GM19397 (cell line): ENCODE measurements around the gene PIGH.
A peak's percentile ranks its signal among the peaks of the same experiment; 100 is the strongest.
"Not testable (repeated sequence)": the region's sequence is repeated elsewhere in the genome, so short reads cannot be mapped to it uniquely, and the experiment has no call there.

Source experiments
- ATAC-seq: cut with Tn5 transposase; IDR thresholded peaks from one replicate; pipeline ENCODE4 v1.9.1; 2021; ENCODE audit warnings: mild to moderate bottlenecking, moderate library complexity; ENCODE audit not compliant: unreplicated experiment

The PIGH gene

DNA sequence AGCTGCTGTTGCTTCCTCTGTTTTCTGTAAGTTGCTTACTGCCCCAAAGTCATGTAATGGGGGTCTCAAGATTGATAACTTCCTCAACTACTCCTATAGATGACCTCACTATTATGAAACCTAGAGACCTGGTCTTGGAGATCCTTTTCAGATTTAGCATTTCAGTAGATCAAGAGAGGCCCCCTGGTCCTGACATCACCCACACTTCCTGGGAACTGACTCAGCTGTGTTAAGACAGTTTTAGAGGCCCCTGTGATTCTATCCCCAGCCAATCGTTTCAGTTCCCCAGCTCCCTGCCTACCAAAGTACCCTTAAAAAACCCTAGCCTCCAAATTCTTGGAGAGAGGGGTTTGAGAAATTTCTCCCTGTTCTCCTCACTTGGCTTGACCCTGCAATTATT, 10.4 kb upstream of the PIGH start:
- ATAC-seq: no peak

DNA sequence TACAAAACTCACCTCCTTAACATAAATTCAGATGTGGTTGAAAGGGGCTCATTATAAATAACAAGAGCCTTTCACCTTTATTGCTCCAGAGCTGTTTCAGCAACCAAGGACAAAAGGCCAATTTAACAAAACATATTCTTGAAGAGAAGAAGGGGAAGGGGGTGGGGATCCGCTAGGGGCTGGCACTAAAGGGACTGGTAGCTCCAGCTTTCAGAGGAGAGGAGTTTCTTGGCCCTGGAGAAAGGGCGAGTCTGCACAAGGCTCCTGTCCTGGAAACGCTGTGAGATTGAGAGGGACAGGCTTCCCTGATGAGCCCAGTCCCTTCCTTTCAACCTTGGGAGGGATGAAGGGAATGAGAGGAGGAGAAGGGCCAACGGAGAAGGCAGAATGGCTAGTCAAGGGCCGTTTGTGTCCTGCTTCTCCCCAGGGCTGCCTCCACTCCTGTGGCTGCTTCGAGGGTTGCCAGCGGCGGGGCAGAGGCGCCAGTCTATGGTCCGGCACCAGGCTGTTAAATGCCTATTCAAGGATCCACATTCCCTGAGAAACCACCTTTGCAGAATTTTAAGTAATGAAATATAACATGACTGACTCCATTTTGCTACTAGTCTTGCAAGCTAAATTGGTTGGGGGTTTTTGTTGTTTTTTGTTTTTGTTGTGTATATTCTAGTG, 9.7 kb upstream of the PIGH start:
- ATAC-seq: no peak

DNA sequence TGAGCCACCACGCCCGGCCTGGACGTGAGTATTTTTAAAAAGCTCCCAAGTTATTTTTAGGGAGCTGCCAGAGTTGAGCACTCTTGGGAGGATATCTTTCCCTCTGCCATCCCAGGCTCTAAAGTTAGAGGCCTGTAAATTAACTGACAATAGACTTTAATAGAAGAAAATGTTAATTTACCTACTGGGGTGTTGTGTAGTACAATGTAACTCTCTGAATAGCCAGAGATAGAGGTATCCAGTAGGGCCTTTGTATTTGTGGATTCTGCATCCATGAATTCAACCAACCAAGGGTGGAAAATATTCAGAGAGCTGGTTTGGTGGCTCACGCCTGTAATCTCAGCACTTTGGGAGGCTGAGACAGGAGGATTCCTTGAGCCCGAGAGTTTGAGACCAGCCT, 7.6 kb upstream of the PIGH start:
- no peak for ATAC-seq

DNA sequence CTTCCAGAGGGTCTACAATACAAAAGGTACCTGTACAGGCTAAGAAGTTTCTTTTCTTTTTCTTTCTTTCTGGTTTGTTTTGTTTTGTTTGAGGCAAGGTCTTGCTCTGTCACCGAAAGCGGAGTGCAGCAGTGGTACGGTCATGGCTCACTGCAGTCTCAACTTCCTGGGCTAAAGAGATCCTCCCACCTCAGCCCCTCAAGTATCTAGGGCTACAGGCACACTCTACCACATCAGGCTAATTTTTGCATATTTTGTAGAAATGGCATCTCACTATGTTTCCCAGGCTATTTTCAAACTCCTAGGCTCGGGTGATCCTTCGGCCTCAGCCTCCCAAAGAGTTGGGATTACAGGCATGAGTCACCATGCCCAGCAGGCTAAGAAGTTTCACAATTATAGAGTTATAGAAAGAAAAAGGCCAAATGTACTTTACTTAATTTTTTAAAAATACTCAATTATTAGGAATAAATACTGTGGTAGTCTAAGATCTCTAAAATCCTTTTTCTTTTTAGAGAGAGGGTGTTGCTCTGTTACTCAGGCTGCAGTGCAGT, 3.0 kb upstream of the PIGH start:
- peak; percentile 70 for ATAC-seq

DNA sequence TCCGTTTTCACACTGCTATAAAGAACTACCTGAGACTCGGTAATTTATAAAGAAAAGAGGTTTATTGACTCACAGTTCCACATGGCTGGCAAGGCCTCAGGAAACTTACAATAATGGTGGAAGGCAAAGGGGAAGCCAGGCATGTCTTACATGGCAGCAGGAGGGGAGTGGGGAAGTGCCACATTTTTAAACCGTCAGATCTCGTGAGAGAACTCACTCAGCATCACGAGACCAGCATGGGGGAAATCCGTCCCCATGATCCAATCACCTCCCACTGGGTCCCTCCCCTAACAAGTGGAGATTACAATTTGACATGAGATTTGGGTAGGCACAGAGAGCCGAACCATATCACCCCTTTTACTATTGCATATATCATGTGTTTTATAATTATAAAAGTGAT, 2.0 kb upstream of the PIGH start:
- ATAC-seq: no peak

DNA sequence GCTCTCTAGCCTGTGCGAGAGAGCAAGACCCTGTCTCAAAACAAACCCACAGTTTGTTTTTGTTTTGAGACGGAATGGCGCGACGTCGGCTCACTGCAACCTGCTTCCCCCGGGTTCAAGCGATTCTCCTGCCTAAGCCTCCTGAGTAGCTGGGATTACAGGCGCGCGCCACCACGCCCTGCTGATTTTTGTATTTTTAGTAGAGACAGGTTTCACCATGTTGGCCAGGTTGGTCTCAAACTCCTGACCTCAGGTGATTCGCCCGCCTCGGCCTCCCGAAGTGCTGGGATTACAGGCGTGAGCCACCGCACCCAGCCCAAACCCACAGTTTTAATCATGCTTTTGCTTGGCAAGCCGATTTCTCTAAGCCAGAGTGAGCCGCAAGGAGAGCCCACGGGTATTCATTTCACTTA, 500 bp upstream of the PIGH start:
- ATAC-seq: not testable (repeated sequence)

DNA sequence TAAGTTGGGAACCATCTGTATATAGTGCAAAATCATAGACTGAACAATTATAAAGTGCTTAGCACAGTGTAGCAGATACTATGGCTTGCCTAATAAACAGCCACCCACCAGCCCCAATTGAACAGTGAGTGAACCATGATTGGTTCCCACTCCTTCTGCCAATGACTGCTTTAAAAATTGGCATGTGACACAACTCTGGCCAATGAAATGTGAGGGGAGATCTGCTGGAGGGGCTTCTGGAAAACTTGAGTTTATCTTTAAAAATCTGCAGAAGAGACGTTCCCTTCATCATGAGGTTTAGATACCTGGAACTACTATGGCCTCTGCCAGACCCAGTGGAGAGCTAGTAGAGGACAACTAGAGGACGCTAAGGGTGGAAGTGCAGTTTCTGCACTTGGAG, 4.7 kb downstream of the PIGH start:
- no peak for ATAC-seq

DNA sequence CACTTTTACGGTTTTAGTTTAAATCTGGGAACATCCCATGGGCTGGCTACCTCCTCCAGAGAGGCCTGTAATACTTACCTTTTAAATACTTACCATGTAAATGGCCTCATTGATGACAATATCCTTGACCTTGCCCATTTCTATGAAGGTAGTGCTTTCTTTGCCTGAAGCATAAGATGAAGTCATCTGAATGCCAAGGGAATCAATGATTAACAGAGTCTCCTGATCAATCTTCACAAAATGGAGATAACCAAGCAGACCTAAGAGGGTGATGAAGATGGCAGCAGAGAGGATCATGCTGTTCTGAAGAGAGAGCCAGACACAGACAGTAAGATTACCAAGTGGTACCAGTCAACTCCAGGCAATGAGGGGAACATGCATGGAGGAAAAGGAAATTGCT, 6.4 kb downstream of the PIGH start:
- not testable (repeated sequence) for ATAC-seq

DNA sequence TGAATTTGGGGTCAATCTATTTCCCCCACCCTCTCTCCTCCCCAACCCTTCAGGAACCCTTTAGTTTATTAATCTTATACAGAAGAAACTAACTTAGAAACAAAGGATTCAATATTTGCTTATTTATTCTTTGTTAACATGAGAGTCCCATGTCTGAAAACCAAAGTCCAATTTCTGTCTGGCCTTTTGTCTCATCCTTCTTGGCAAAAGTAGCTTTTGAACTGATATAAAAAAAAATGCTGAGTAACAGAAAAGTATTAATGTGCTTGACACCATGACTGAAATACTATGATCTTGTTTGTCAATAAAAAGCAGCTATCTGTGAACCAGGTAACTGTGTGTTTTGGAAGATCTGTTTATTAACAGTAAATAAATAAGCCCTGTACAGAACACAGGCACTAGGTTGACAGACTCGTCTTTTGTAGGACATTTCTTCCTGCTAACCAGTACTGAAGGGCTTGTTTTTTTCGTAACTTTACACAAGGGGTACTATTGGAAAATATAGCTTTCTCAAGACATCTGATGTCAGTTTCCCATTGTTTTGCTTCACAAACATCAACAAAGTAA, 10.8 kb downstream of the PIGH start:
- no peak for ATAC-seq

DNA sequence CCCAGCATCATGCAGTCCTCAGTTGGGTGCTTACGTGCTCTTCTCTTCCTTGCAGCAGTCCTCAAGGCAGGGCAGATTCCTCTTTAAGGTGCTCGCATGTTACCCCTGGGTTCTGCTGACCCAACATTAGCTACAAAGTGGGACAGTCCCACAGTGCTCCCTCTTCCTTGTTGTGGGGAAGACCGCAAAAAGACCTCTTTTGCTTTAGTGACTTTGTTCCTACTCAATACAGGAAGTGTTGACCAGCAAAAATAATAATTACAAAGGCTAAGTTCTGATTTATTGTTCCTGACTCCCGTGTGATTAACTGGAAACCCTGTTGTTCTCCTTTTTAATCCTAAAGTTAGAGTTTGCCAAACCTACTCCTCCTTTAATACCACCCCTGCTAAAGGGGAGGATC, 13.7 kb downstream of the PIGH start:
- ATAC-seq: no peak

DNA sequence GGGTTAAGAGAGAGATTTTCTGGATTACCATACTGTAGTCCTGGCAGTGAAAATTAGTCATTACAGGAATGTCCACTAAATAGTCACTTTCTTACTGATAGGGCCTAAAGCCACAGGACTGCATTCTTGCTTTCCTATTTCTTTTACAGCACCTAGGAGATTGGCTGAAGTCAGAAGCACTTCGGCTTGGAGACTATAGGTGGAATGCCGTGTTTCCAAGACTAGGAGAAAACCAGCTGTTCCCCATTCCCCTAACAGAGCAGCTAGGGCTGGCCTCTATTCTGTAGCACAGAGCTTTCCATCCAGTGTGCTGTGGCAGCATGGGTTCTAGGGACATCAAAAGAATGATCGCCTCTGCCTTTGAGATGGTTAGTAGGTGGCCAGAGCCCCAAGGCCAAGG, 15.1 kb downstream of the PIGH start:
- ATAC-seq: no peak

DNA sequence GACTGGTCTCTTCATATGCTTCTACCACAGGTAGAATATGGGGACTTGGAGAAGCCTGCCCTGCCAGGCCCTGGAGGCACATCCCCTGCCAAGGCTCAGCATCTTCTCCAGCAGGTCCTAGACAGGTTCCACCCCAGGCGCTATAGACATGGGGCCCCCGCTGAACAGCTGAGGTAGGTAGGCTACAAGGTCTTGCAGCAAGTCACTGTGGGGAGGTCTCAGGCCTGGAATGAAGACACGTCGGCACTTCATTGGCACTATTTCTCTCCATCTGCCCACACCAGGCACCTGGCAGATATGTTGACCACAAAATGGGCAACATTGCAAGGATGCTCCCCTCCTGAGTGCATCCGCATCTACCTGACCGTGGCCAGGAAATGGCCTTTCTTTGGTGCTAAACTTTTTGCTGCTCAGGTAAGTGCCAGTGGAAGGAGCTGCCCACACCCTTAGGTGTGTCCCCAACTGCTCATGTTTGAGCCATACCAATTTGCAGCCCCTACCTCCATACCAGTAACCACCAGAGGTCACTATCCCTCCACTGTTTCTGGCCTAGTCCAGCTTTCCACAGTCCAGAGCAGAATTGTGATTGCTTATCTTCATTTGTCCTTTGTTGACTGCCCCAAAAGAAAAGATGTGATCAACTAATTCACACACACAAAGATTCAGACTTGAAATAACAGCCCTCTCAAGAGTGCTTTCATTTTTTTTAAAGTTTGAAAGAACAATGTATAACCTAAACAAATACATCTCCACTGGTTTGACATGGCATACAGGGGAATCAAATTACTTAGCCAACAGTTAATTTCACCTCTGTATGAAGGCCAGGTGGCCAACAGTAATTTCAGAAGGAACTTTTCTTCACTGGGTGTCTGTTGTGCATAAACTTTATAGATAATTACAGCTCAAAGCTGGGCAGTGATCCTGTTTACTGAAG, 16.1 kb downstream of the PIGH start:
- no peak for ATAC-seq

DNA sequence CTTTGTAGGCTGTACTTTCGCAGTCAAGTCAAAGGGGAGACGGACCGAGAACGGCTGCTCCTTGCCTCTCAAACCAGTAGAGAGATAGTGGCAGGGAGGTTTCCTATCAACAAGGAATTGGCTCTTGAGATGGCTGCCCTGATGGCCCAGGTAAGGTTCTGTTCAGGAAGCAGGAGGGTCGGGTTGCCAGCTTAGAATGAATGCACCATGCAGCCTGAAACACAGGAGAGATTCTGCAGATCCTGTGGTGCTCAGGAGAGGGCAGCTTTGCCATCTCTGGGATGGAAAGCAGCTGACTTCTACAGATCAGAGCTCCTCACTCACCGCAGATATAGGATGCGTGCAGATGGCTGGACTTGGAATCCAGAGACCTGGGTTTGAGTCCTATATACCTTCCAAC, 18.0 kb downstream of the PIGH start:
- ATAC-seq: no peak

DNA sequence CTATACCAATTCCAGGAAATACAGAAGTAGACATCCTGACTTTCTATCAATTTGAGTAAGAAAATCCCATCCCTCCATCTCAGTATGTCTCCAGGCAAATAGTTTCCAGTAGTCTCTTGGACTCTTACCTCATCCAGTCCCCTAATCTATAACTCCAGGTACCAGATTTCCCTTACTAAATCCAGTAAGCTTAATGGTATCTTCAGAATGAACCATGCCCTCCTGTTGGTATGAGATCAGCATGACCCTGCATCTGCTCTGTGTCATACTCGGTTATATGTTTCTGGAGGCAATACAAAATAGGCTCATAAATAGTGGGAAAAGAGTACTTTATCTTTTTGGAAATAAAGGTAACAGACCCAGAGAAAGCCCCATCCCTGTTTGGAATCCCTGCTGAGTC, 18.4 kb downstream of the PIGH start:
- ATAC-seq: no peak

DNA sequence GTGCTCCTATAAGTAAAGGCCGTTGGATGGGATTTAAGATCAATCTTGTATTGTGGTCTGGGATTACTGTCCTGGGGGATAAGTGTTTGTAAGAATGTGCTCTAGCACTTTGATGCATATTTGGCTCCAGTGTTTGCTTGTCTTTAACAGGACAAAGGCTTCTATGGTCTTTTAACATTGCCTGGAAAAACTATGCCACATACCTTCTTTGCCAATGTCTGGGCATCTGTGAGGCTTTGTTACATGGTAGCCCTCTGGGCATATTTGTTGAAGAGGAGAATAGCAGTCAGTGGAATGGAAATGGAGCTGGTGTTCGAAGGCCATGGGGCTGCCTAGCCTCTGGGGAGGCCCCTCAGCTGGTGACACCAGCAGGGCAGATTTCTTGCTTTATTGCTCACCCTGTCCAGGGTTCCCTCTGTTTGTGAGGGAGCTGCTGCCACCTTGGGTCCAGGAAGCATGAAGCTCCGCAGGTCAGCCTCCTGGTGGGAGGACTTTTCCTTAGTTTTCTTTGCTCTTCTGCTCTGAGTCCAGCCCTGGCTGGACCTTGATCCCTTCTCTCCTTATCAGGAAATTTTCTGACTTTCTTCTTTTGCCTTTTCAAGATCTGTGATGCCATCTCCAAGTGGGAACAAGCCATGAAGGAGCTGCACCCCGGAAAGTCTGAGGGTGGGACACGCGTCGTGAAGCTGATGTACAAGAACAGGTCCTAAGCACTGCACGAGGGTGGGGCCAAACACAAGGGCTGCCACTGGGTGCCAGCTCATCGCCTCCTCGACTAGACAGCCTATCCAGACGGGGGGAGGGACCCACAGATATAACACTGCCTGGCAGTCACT, 19.5 kb downstream of the PIGH start:
- ATAC-seq: no peak

DNA sequence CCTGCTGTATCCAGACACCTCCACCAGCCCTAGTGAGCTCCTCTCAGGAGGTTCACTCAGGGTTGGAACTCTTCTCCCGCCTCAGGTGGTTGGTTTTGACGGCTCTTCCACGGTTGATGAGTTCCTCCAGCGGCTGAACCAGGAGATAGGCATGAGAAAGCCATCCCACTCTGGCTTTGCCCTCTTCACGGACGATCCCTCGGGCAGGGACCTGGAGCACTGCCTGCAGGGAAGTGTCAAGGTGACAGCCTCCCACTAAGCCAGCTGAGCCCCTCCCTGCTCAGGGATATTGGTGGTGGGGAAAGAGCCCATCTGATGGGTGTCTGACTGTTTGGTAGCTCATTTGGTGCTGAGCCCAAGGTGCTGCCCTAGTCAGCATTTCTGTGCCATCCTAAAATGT, 20.4 kb downstream of the PIGH start:
- no peak for ATAC-seq

DNA sequence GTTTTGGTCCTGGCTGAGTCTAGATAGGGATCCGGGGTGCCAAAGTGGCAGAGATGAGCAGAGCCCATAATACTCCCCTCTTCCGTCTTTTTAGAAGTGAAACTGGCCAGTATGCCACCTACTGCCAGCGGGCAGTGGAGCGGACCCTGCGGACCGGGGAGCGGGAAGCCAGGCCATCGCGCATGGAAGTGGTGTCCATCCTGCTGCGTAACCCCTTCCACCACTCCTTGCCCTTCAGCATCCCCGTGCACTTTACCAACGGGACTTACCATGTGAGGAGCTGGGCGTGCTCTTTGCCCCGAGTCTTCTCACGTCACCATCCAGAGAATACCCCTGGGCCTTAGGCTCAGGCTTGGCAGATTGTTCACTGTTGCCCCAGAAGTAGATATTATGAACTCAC, 21.0 kb downstream of the PIGH start:
- no peak for ATAC-seq

DNA sequence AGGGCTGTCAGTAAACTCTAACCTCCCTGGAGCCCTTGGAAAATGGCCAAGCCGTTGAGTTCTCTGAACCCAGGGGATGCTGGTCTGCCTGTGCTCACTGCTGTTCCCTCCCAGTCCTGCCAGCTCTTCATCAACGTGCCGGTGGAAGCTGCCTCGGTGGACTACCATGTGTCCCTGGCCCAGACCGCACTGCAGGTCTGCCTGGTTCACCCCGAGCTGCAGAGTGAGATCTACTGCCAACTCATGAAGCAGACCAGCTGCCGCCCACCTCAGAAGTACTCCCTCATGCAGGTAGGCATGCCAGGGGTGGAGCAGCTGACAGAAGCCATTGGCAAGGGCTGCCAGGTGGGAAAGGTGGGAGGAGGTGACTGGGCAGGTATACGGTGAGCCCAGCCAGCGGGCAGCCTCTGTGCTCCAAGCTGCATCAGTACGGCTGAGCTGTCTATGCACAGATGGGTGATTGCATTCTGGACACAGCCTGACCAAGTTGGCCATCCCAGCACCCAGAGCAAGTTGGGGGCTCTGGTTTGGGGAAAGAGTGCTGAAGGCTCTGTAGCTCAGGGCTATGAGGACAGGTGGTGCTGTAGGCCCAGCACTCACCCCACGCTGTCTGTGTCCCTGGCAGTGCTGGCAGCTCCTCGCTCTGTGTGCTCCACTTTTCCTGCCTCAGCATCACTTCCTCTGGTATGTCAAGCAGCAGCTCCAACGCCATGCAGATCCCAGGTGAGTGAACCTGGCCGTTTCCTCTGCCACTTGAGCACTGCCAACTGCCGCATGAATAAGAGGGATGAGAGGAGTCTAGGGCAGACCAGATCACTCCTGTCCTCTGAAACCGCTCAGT, 21.9 kb downstream of the PIGH start:
- ATAC-seq: no peak

DNA sequence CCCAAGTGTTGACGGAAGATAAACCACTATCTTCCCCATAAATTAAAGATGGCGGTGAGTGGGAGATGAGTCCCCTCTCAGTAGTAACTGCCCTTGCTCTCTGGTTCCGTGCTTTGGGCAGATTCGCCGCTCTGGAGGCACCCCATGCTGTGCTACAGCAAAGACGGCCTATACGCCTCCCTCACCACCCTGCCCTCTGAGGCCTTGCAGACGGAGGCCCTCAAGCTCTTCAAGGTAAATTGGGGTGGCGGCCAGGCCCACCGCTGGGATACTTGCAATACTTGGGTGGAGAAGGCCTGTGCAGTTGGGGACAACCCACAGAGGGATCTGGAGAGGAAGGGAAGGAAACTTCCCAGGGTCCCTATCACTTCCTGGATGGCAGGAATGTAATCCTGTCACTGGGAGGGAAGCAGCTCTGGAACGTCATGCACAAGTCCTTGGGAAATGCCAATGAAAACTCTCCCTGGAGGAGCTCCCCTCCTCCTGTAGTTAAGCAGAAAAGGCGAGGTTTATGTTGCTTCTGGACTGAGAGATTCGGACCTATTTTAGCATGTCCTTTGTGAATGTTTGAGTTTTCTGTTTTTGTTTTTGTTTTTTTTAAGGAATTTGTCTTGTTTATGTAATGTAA, 22.8 kb downstream of the PIGH start:
- ATAC-seq: no peak
